Pulmonary artery endothelial cell (primary cell): ENCODE results near the gene CLK4. TPM values are rescaled to one million over a fixed set of nuclear protein-coding genes. Genes with fewer than 3 reads are reported as not detected.

Experiments
- DNase-seq: peaks from one replicate; pipeline ENCODE4 v3.0.0-alpha.2; 2011; ENCODE audit warnings: low read depth, low spot score
- total RNA-seq: library from RNA; depleted of rRNA; stranded (reverse); fragments of >200 nt; gene quantifications from 2 replicates; pipeline ENCODE4 v1.2.3, GENCODE V29; 2014

The CLK4 gene
- total RNA-seq = 17.5 and 32.0 TPM in 2 replicates

DNA sequence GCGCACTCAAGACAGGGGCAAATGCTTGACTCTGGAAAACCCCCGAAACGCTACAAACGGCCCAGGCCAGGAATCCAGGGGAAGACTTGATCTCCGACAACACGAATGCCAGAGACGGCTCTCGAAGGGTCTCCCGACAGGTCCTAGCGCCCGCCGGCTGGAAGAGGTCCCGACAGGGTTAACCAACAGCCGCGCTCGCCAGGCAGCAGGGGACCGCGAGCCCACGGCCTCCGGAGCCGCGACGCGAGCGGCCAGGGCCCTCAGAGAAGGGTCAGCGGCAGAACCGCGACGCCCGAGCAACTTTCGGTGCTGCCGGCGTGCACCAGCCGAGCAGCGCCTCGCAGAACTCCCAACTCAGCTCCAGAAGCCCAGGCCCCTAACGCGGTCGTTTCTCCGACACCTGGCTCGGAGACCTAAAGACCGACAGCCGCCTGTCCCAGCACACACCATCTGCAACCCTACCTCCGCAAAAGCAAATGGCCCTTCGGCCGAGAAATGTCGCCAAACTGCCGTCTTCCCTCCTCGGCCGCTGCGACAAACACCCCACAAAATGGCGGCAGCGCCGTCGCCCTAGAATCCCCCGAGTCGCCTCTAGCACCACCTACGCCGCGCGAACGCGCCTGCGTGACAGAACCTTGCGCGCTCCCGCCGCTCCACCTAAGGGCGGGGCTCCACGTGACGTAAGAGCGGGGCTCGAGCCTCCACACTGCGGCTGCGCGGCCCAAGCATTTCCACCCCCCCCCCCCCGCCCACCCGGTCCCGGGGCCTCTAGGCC is at the start of gene CLK4:
Gene CLK4 (minus strand): TSS at position 567 of the 775 bp plus-strand sequence. CDS start 3,634 bp downstream, outside the sequence.
- peak; percentile 77 for DNase-seq

GRCh38 chr5:178675922-178676321 is 49.1 kb upstream of the CLK4 start:
- DNase-seq = no peak

DNA sequence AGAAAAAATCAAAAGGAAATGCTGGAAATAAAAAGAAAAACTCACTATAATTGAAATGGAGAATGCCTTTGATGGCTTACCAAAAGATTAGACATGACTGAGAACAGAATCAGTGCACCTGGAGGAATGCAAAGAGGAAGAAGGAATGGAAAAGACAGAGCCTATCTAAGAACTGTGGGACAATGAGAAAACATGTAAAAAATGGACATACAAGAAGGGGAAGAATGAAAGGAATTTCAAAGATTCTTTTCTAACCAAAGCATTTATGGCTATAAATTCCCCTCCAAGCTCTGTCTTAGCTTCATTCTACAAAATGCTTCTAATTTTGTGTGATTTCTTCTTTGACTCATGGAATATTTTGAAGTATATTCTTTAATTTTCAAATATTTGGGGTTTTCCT is 47.5 kb upstream of the CLK4 start:
- no peak for DNase-seq

GRCh38 chr5:178673801-178674295 is 47.0 kb upstream of the CLK4 start:
- no peak for DNase-seq

DNA sequence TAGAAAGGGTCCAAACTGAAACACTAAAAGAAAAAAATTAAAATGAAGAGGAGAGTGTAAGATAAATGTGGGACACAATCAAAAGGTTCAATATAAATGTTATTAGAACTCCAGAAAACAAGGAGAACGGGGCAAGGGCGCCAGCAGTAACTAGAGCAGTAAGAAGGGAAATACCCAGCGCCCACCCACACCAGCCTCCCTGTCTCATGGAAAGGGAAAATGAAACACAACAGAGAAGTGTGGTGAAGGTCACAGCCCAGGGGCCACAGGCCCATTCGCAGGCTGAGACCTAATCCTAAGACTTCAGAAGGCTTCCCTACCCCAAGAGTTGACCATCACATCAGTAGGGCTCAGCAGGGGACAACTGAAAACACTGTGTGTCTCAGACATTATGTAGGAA is 45.8 kb upstream of the CLK4 start:
- no peak for DNase-seq

DNA sequence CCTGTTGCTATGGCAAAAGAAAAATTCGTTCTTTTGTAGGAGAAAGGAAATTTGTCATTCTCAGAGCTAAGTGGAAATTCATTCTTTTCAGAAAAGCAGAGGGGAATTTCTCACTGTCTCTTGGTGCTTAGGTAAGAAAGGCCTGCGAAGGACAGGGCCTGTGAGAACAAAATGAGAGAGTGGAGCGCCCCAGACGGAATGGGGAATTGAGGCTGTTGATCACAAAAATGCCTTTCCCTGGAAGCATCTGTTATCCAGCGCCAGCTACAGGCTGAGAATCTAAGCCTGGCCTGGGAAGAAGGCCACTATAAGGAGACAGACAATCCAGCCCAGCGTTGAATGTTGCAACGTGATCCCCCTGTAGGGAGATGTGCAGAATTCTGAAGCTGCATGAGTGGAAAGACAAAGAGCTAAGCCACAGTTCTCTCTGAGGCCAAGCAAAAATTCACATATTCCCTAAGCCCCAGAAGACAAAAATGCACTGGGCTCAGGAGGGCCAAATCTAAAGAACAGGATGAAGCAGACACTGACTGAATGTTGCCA is 44.8 kb upstream of the CLK4 start:
- DNase-seq = no peak

- no peak for DNase-seq
Measured at GRCh38 chr5:178670351-178670885, 43.6 kb upstream of the CLK4 start.

- DNase-seq = no peak
Measured at GRCh38 chr5:178668579-178668978, 41.7 kb upstream of the CLK4 start.

DNA sequence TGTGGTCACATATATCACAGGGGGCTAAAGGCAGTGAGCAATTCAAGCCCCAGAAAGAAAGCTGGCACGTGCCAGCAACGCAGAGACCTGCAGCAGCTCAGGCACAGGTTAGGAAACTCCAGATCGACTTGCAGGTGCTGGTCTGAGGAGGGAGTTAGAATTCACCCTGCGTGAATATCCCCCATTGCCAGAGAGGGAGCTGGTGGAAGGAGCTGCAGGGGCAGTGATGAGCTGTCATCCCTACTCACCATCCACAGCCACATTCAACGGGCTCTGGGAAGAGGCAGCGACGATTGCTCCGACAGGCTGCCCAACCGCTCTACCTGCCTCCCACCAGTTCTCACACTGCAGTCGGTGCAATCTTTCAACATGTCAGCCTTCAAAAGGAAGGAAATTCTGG is 40.8 kb upstream of the CLK4 start:
- no peak for DNase-seq

- no peak for DNase-seq
Measured at GRCh38 chr5:178667101-178667500, 40.3 kb upstream of the CLK4 start.

GRCh38 chr5:178664141-178664540 is 37.3 kb upstream of the CLK4 start:
- no peak for DNase-seq

DNA sequence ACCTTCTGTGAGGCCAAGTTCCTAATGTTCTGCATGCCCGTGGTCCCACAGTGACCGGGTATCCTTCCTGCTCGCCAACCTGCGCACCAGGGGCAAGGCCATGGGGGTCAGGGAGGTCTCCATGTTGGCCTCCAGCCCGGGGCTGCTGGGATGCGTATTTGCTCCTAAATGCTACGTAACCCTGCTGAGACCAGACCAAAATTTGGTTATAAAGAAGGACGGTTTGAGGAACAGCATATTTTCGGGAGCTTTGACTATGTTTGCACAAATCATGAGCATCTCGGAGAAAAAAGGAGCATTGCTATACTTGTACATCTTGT is 35.7 kb upstream of the CLK4 start:
- DNase-seq = no peak

GRCh38 chr5:178661836-178662540 is 35.1 kb upstream of the CLK4 start:
- no peak for DNase-seq

GRCh38 chr5:178651046-178651810 is 24.4 kb upstream of the CLK4 start:
- DNase-seq = no peak

GRCh38 chr5:178650214-178650613 is 23.4 kb upstream of the CLK4 start:
- DNase-seq = no peak

GRCh38 chr5:178649580-178649979 is 22.7 kb upstream of the CLK4 start:
- no peak for DNase-seq

DNA sequence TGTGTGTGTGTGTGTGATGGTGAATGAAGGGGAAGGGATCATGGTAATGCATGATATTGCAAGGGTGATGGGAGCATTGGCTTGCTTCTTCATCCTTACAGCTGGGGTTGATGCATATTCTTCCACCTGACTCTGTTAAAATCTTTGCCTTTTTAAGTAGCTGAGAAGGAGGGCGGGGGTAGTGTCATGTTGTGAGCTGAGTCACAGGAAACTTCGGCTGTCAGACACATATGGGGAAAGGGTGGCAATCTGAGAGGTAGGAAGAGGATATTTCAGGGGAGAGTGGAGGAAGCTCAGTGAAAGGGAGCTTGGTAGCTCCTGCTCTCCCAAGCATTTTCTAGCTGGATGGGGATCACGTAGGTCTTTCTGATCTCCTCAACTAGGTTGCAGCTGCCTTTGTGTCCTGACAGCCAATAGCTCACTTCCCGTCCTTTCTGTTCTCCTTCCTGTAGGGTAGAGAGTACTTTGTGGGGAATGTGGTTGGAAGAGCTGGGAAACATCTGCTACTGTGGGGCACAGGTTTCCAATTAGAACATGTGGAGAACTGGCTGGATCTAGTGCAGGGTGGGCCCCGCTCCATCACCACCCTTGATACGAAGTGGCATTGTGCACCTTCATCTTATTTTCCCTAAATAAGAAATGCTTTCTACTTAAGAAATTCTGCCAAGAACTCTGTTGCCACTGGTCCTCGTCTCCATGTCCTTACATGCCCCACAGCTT is 18.1 kb upstream of the CLK4 start:
- DNase-seq = no peak

GRCh38 chr5:178642351-178642909 is 15.6 kb upstream of the CLK4 start:
- DNase-seq = peak; percentile 91

DNA sequence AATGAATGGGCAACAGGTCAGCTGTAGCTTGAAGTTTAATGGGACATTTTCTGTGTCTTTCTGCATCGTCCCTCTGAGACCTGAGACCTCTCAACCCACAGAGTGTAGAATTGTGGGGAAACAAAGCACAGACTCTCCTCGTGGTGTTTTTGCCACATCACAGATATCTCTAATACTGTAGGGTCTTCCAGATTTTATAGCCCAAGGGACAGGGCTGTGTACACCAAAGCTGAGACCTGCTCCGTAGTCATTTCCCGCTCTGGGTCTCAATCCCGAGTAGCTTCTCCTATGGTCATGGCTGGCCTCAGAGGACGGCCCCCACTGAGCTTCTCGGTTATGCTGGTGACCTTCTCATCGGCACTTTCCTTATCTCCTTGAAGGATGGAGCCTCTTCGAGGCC is 14.9 kb upstream of the CLK4 start:
- DNase-seq = no peak

DNA sequence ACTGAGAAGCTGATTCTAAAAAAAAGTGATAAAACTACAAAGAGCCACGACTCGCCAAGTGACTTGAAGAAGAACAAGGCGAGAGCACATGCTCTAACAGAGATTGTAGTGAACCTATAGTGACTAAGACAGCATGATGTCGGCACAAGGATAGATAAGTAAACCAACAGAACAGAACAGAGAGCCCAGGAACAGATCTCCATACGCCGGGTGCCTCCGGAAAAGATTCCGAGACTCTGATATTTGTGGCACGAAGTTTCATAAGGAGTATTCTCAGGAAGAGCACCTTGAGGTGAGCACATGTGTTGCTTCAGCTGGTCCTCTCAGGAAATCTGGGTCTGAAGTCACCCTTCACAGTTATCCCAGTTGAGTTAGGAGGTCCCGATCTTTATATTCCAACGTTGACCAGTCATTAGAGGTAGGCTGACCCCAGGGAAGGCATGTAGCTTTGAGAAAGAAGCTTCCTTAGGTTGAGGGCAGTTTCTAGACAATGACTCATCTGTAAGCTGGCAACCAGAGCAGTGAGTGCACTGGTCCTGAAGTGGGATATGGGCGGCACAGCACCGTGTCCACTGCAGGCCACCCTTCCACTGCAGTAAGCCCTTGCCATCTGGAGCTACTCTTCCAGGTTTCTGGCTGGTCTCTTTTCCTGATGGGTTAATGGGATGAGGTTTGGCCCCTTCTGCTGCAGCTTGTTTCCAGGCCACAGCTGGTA is 13.6 kb upstream of the CLK4 start:
- no peak for DNase-seq
